ENCODE measurements around the gene GLUD1.

The GLUD1 gene

GRCh38 chr10:87060280-87060928 is 34.2 kb downstream of the GLUD1 start:
- TF ChIP-seq NFRKB (IDR thresholded peaks at IDR 0.05) (no peak), BHLHE40 (IDR thresholded peaks at IDR 0.05; ENCODE audit: borderline replicate concordance) (no peak), HDGF (IDR thresholded peaks at IDR 0.05; ENCODE audit: borderline replicate concordance) (no peak), L3MBTL2 (conservative IDR thresholded peaks at IDR 0.05) (no peak), CTBP1 (IDR thresholded peaks at IDR 0.05; ENCODE audit: borderline replicate concordance) (no peak), LEF1 (IDR thresholded peaks at IDR 0.05; ENCODE audit: borderline replicate concordance) (no peak), ZNF384 (IDR thresholded peaks at IDR 0.05) (no peak), FOXM1 (IDR thresholded peaks at IDR 0.05; ENCODE audit: borderline replicate concordance) (no peak), SP1 (IDR thresholded peaks at IDR 0.05) (no peak), ELF4 (IDR thresholded peaks at IDR 0.05) (no peak), TARDBP (IDR thresholded peaks at IDR 0.05) (no peak), ARNT (IDR thresholded peaks at IDR 0.05) (no peak), PKNOX1 (IDR thresholded peaks at IDR 0.05) (no peak), FOXA1 (IDR thresholded peaks at IDR 0.05) (no peak), SUZ12 (IDR thresholded peaks at IDR 0.05) (no peak)
- ChIA-PET CTCF (no interaction called here), POLR2A (interaction anchor here (1.2 kb wide), 1 partner anchor 15 kb away, joined by 3 read pairs; no protein-coding TSS in a partner anchor)
- DNase-seq (ENCODE audit: extremely low spot score), result no peak

- no peak for DNase-seq (ENCODE audit: extremely low spot score)
- POLR2A ChIA-PET, result interaction anchor here (1.2 kb wide), 1 partner anchor 14 kb away, joined by 3 read pairs; no protein-coding TSS in a partner anchor
- CTCF ChIA-PET, result no interaction called here
- TF ChIP-seq LEF1 (IDR thresholded peaks at IDR 0.05; ENCODE audit: borderline replicate concordance) (no peak), CTBP1 (IDR thresholded peaks at IDR 0.05; ENCODE audit: borderline replicate concordance) (no peak), L3MBTL2 (conservative IDR thresholded peaks at IDR 0.05) (no peak), FOXM1 (IDR thresholded peaks at IDR 0.05; ENCODE audit: borderline replicate concordance) (no peak), ZNF384 (IDR thresholded peaks at IDR 0.05) (no peak), PKNOX1 (IDR thresholded peaks at IDR 0.05) (no peak), SP1 (IDR thresholded peaks at IDR 0.05) (no peak), FOXK2 (IDR thresholded peaks at IDR 0.05) (no peak), HDGF (IDR thresholded peaks at IDR 0.05; ENCODE audit: borderline replicate concordance) (no peak), ELF4 (IDR thresholded peaks at IDR 0.05) (no peak), NFRKB (IDR thresholded peaks at IDR 0.05) (no peak), BHLHE40 (IDR thresholded peaks at IDR 0.05; ENCODE audit: borderline replicate concordance) (no peak), TARDBP (IDR thresholded peaks at IDR 0.05) (no peak), ARNT (IDR thresholded peaks at IDR 0.05) (no peak), SUZ12 (IDR thresholded peaks at IDR 0.05) (no peak), FOXA1 (IDR thresholded peaks at IDR 0.05) (no peak)
Observed at GRCh38 chr10:87059401-87059800, 35.2 kb downstream of the GLUD1 start.

GRCh38 chr10:87058171-87058570 is 36.5 kb downstream of the GLUD1 start:
- no peak for DNase-seq (ENCODE audit: extremely low spot score)
- ChIA-PET CTCF (no interaction called here), POLR2A (no interaction called here)

GRCh38 chr10:87054373-87055295 is 40.0 kb downstream of the GLUD1 start:
- POLR2A ChIA-PET, result no interaction called here
- peak; percentile 12 for DNase-seq (ENCODE audit: extremely low spot score)
- CTCF ChIA-PET, result interaction anchor here (0.6 kb wide), 1 partner anchor 68 kb away, joined by 4 read pairs; no protein-coding TSS in a partner anchor
- no peak for TF ChIP-seq ELF4 (IDR thresholded peaks at IDR 0.05)

More at GRCh38 chr10:87058171-87058570, 36.5 kb downstream of the GLUD1 start:
- TF ChIP-seq PKNOX1 (IDR thresholded peaks at IDR 0.05), result no peak
- TF ChIP-seq TARDBP (IDR thresholded peaks at IDR 0.05), result no peak
- TF ChIP-seq HDGF (IDR thresholded peaks at IDR 0.05; ENCODE audit: borderline replicate concordance), result no peak
- no peak for TF ChIP-seq ELF4 (IDR thresholded peaks at IDR 0.05)
- TF ChIP-seq NFRKB (IDR thresholded peaks at IDR 0.05), result no peak
- no peak for TF ChIP-seq FOXA1 (IDR thresholded peaks at IDR 0.05)
- TF ChIP-seq SP1 (IDR thresholded peaks at IDR 0.05), result no peak
- TF ChIP-seq ZNF384 (IDR thresholded peaks at IDR 0.05), result no peak
- no peak for TF ChIP-seq FOXM1 (IDR thresholded peaks at IDR 0.05; ENCODE audit: borderline replicate concordance)

GRCh38 chr10:87053577-87054181 is 41.0 kb downstream of the GLUD1 start:
- POLR2A ChIA-PET, result no interaction called here
- DNase-seq (ENCODE audit: extremely low spot score), result no peak
- CTCF ChIA-PET, result interaction anchor here (0.6 kb wide), 1 partner anchor 67 kb away, joined by 4 read pairs; no protein-coding TSS in a partner anchor
- TF ChIP-seq FOXM1 (IDR thresholded peaks at IDR 0.05; ENCODE audit: borderline replicate concordance) (no peak), SUZ12 (IDR thresholded peaks at IDR 0.05) (no peak), BHLHE40 (IDR thresholded peaks at IDR 0.05; ENCODE audit: borderline replicate concordance) (no peak), FOXK2 (IDR thresholded peaks at IDR 0.05) (no peak), NFRKB (IDR thresholded peaks at IDR 0.05) (no peak), ZNF384 (IDR thresholded peaks at IDR 0.05) (no peak), ARNT (IDR thresholded peaks at IDR 0.05) (no peak)
